GM19463 (cell line): ENCODE results near the gene TXK.

Experiments
- ATAC-seq: cut with Tn5 transposase; IDR thresholded peaks from one replicate; pipeline ENCODE4 v1.9.1; 2021; ENCODE audit warnings: mild to moderate bottlenecking, moderate library complexity; ENCODE audit not compliant: unreplicated experiment

Gene TXK

GRCh38 chr4:48064349-48064748 is 69.7 kb downstream of the TXK start:
- no peak for ATAC-seq

DNA sequence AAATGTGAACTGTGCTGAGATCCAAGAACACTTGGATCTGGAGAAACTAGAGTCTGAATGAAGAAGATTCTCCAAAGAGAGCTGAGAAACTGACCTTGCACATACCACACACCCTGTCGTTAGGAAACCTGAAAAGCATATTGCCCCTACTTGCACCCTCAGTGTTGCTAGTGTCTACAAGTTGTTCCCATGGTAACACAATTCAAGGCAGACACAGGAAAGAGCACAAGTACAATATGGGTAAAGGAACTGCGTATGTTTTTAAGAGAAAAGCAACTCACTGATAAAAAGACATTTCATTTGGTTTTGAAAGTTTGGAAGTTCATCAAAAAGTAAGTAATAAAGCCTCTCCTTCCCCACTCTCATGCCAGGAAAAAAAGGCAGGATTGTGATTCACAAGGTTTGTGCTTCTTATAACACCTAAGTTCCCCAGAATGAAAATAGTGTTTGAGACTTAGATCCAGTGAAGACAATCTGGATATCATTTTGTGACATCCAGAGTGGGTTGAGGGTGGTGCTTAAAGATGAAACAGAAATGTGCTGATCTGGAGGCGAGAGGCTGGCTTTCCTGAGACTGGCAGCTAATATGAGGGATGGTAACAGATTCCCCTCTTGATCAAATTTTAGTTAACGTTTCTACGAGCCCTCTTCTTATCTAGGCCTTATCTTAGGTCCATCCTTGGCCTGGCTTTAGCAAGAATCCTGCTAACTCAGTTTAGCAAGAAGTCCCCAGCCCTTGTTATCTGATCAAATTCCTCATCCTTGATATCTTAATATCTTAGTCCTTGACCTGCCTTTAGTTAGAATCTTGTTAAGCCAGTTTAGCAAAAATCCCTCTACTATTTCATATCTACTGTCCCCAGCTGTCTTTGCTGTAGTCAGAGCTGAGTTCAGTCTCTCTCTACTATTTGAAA is 75.2 kb downstream of the TXK start:
- ATAC-seq, result no peak

DNA sequence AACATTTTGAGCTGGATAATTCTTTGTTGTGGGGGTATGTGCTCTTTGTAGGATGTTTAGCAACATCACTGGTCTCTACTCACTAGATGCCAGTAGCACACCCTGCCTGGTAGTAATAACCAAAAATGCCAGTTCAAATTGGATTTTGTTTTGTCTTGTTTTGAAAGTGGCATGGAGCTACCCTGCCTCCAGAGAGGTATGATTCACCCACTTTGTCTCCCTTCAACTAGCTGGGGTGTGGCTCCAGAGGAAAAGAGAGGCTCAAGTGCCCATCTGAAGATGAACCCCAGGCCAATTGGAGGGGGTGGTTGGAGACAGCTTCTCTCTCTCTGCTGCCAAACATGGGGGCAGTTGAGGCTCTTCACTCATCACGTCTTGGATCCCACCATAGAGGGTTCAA is 83.0 kb downstream of the TXK start:
- no peak for ATAC-seq

GRCh38 chr4:48049483-48049882 is 84.6 kb downstream of the TXK start:
- no peak for ATAC-seq

DNA sequence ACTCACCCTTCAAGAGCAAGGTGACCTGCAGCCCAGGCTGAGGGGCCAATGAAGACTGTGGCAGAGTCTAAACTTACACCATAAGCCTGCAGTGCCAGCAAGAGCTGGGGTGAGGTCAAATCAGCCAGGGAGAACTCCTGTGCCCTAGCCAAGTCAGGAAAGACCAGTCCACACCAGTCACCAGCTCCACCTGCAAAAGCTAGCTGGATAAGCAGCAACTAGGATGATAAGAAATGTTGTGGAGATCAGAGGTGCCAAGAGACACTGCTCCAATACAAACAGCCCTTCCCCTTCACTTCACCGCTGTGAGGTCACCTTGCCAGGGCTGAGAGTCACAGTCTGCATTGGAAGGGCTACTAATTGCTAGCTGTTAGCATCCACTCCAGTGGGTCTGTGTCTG is 86.2 kb downstream of the TXK start:
- no peak for ATAC-seq

DNA sequence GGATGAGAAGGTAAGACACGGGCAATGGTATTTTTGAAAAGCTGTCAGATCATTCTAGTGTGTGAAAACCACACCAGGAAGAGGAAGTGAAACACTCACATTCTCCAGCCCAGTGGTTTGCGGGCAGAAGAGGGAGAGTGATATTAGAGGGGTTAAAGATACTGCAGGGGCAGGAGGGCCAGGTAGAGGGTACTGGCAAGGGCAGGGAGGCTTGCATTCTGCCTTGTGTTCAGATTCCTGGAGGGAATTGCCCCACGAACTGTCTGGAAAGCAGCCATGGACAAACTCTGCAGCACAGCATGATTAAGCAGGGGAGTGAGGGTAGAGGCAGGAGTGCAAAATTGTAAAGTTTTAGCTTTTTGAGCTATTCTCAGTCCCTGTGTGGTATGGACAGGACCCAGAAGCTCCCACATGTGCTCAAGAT is 86.6 kb downstream of the TXK start:
- ATAC-seq, result peak; percentile 98

GRCh38 chr4:48046059-48046458 is 88.0 kb downstream of the TXK start:
- no peak for ATAC-seq

GRCh38 chr4:48044298-48044697 is 89.8 kb downstream of the TXK start:
- no peak for ATAC-seq

DNA sequence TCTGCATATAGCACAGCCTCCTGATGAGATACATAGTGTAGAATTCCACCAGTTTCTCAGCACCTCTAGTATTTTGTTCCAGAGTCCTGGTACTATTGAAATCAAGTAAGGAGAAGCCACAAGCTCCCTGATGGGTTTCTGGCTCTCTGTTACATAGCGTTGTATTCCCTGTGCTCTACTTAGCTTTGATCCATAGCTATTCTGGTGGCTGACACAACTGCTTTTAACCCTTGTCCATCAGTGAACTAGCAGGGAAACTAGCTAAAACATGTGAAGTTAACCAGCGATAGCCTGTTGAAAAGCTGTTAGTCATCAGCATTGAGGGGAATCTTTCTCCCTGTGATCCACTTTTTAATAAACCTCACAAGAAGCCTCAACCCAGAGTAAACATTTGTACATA is 90.5 kb downstream of the TXK start:
- ATAC-seq, result no peak

DNA sequence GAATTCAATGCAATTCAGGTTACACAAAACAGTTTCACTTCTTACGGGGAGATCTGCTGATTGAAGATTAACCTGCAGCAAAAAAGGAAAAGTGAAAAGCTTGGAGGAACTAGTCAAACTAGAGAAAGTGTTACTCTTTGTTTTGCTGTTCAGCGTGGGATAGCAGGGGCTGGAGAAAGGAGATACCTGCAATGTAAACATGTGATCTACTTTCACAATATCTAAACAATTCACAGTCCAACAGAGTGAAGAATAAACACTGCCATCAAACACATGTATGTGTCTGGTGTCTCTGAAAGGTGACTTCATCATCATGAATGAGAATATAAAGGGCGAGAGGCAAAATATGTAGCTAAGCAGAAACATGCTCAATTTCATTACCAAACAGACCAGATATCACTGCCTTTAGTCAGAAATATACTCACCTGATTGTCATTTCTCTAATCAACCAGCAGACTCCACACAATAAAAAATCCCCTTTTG is 91.0 kb downstream of the TXK start:
- ATAC-seq, result no peak

- ATAC-seq, result no peak
These were observed 92.4 kb downstream of the TXK start for GRCh38 chr4:48041535-48042137.

- ATAC-seq, result no peak
These were observed 94.5 kb downstream of the TXK start for GRCh38 chr4:48039561-48039960.

GRCh38 chr4:48038666-48039065 is 95.4 kb downstream of the TXK start:
- no peak for ATAC-seq

DNA sequence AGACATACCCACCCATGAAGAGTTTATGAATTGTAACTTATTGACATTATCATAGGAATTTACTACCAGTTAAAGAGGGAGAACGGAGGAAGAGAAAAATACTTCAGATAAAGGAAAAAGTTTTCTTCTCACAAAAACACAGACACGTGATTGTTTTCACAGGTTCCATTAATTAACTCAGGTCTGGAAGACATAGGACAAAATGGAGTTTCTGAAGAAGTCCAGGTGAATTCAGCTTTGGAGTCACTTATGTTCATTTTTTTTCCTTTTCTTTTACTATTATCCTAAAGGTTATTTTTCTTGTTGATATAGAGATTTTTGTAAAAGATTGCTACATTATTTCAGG is 97.0 kb downstream of the TXK start:
- ATAC-seq, result no peak

- no peak for ATAC-seq
These were observed 98.1 kb downstream of the TXK start for GRCh38 chr4:48035952-48036351.

- peak; percentile 40 for ATAC-seq
These were observed 100.1 kb downstream of the TXK start for GRCh38 chr4:48033825-48034413.

- ATAC-seq, result no peak
These were observed 100.6 kb downstream of the TXK start for GRCh38 chr4:48033412-48033811.

DNA sequence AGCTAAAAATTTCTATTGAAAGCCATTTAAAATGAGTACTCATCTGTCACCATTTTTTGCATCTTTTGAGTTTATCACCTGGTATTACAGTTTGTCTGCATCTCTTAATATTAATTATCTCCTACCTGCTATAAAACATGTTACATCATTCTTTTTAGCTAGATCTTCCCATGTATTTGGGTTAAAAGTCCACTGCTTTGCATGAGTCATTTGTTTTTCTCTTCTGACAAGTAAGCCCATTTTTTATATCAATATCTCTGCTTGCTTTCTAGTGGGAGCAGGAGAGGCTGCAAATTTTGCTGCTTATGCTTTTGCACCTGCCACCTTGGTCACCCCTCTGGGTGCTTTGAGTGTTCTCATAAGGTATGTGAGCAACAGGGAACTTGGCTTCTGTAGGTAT is 101.3 kb downstream of the TXK start:
- no peak for ATAC-seq

- no peak for ATAC-seq
These were observed 102.1 kb downstream of the TXK start for GRCh38 chr4:48031802-48032525.

- ATAC-seq, result no peak
These were observed 103.6 kb downstream of the TXK start for GRCh38 chr4:48030470-48030869.

DNA sequence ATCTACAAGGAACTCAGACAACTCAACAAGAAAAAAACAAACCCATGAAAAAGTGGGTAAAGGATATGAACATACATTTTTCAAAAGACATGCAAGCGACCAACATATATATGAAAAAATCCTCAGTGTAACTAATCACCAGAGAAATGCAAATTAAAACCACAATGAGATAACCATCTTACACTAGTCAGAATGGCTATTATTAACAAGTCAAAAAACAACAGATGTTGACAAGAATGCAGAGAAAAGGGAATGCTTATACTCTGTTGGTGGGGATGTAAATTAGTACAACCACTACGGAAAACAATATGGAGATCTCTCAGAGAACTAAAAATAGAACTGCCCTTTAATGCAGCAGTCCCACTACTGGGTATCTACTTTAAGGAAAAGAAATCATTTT is 105.4 kb downstream of the TXK start:
- ATAC-seq, result peak; percentile 55
